MCF 10A (cell line): ENCODE measurements around the gene SIGLEC5. TPM values are rescaled to one million over a fixed set of nuclear protein-coding genes. Genes with fewer than 3 reads are reported as not detected.

Experiments
- BruUV-seq: library from RNA; stranded (reverse); fragments of 400-500 nt; replicated peaks from 2 replicates; lab custom pipeline; 2021; lab: Mats Ljungman, UMichigan
- CTCF ChIA-PET: fragments of 300-600 bp; sonication (Branson Sonifier 250); formaldehyde crosslinking; extraction: SDS; loops from one replicate; lab custom pipeline; 2021; ENCODE audit warnings: antibody characterized with exemption, inconsistent platforms; lab: Yijun Ruan, JAX
- POLR2A ChIA-PET: fragments of 300-600, 350-650 bp; sonication (Branson Sonifier 250); formaldehyde crosslinking; extraction: SDS; loops from one replicate; lab custom pipeline; 2020; ENCODE audit warnings: antibody characterized with exemption, inconsistent platforms; lab: Yijun Ruan, JAX
- DNase-seq: peaks from one replicate; pipeline ENCODE4 v3.0.0-alpha.2; 2018; ENCODE audit not compliant: unreplicated experiment
- H3K27ac Mint-ChIP-seq: one replicate; pipeline ENCODE4 v1.8.0; 2022; ENCODE audit warnings: mild to moderate bottlenecking, low read depth, mixed read lengths; ENCODE audit not compliant: unreplicated experiment
- H3K27me3 Mint-ChIP-seq: one replicate; pipeline ENCODE4 v1.8.0; 2022; ENCODE audit warnings: mixed read lengths; ENCODE audit not compliant: insufficient read depth, unreplicated experiment
- H3K36me3 Mint-ChIP-seq: one replicate; pipeline ENCODE4 v1.8.0; 2022; ENCODE audit warnings: mild to moderate bottlenecking, moderate library complexity, mixed read lengths; ENCODE audit not compliant: insufficient read depth, unreplicated experiment
- H3K4me1 Mint-ChIP-seq: one replicate; pipeline ENCODE4 v1.8.0; 2022; ENCODE audit warnings: mixed read lengths; ENCODE audit not compliant: insufficient read depth, unreplicated experiment
- H3K4me3 Mint-ChIP-seq: one replicate; pipeline ENCODE4 v1.8.0; 2022; ENCODE audit warnings: mild to moderate bottlenecking, moderate library complexity, mixed read lengths; ENCODE audit not compliant: unreplicated experiment
- H3K9me3 Mint-ChIP-seq: one replicate; pipeline ENCODE4 v1.8.0; 2022; ENCODE audit warnings: mixed read lengths; ENCODE audit not compliant: unreplicated experiment
- intact Hi-C: fragments of 100-400 bp; cut with micrococcal nuclease; formaldehyde crosslinking; loops from 2 replicates; pipeline ENCODE4 v1.14.1; 2022
- total RNA-seq: library from RNA; stranded (reverse); gene quantifications from 2 replicates; pipeline ENCODE4 v1.2.3, GENCODE V29; 2022
- TF ChIP-seq, protein P1 (sequence below): fragments of 200-600 bp; IDR thresholded peaks from one replicate; pipeline ENCODE4 v1.8.0; 2022; ENCODE audit warnings: antibody characterized with exemption, mild to moderate bottlenecking; ENCODE audit not compliant: unreplicated experiment

Gene SIGLEC5
- total RNA-seq, 1 experiment from 2014 or later: not detected

DNA sequence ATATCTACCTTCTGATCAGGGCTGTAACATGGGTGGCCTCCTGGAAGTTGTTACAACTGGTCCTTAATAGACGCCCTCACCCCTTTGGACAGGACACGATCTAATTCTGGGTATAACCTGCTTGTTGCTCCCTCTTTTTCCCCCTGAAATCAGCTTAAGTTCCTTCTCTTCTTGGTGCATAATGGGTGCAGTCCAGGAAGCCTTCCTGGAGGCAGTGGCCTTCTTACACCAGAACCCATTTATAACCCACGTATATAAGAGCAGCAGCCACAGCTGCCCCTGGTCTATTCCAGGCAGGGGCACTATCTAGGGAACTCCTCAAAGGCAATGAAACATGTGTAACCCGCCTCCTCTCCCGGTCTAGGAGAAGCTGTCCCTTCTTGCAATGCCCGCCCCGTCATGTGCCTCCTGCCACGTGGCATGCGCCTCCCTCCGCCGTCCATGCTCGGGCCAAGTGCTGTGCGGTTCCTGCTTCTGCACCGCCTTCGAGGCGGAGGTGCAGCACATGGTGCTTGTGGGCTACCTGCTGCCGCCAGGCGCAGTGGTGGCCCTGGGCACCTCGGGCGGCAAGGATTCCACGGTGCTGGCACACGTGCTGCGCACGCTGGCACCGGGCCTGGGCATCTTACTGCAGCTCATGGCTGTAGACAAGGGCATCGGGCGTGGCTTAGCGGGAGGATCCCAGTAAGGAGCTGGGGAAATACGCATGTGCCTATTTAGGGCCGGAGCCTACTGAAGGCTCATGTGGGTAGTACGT lies 31.9 kb downstream of the SIGLEC5 start:
- no peaks in the 10 kb centered on the region for H3K27me3 Mint-ChIP-seq
- peaks cover 17% of the 10 kb centered on the region for H3K9me3 Mint-ChIP-seq
- peaks cover 12% of the 10 kb centered on the region for H3K4me1 Mint-ChIP-seq
- ChIA-PET CTCF (interaction anchor here (0.6 to 0.8 kb wide), 3 partner anchors 62 to 260 kb away, joined by 3 to 4 read pairs (median 4); no protein-coding TSS in a partner anchor), POLR2A (no interaction called here)
- H3K4me3 Mint-ChIP-seq: no peak overlapping the region
- intact Hi-C loops: no loop called here
- no peak overlapping the region for H3K27ac Mint-ChIP-seq
- DNase-seq: no peak
- no TSS peak for BruUV-seq
- TF ChIP-seq, protein P1, sequence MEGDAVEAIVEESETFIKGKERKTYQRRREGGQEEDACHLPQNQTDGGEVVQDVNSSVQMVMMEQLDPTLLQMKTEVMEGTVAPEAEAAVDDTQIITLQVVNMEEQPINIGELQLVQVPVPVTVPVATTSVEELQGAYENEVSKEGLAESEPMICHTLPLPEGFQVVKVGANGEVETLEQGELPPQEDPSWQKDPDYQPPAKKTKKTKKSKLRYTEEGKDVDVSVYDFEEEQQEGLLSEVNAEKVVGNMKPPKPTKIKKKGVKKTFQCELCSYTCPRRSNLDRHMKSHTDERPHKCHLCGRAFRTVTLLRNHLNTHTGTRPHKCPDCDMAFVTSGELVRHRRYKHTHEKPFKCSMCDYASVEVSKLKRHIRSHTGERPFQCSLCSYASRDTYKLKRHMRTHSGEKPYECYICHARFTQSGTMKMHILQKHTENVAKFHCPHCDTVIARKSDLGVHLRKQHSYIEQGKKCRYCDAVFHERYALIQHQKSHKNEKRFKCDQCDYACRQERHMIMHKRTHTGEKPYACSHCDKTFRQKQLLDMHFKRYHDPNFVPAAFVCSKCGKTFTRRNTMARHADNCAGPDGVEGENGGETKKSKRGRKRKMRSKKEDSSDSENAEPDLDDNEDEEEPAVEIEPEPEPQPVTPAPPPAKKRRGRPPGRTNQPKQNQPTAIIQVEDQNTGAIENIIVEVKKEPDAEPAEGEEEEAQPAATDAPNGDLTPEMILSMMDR: no peak
- peaks cover 6% of the 10 kb centered on the region for H3K36me3 Mint-ChIP-seq

DNA sequence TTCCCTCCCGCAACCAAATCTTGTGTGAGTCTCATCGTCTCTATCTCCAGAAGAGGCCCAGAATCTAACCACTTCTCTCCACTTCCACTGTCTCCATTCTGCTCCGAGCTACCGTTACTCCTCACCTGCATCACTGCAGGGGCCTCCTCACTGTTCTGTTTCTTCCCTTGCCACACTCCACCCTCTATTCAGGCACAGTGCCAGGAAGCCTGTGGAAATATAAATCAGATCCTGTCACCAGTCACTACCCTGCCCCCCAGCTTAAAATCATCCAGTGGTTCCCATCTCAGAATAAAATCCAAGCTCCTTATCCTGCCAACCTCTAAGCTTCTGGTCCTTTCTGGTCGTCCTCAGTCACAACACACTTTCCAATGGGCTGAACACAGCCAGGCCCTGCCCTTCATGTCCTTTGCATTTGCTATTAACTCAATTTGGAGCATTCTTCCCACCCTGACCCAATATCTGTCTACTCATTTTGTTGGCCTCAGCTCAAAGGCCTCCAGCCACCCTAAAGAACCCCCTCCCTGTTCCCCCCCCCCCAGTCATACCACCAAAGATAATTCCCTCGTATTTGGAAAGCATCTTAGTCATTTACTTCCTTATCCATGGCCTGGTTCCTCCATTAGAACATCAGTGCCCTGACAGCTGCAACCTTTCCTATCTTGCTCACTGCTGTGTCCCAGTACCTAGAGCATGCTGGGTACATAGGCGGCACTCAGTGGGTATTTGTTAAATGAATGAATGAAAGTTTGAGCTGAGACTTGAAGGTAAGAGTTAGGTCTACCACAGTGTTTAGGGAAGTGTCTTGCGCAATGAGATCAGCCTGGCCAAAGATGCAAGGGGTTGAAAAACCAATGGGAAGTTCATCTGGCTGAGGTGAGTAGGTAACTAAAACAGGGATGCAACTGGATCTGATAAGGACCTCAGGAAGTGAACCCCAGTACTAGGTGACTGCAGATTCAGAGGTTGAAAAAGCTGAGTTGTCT lies 34.7 kb downstream of the SIGLEC5 start:
- H3K36me3 Mint-ChIP-seq: peaks cover 6% of the 10 kb centered on the region
- peak overlapping the region; percentile 86 for H3K4me3 Mint-ChIP-seq
- H3K4me1 Mint-ChIP-seq: peaks cover 20% of the 10 kb centered on the region
- intact Hi-C loops: no loop called here
- H3K27me3 Mint-ChIP-seq: no peaks in the 10 kb centered on the region
- BruUV-seq: no TSS peak
- TF ChIP-seq, protein P1: no peak
- ChIA-PET CTCF (interaction anchor here (0.6 to 1.4 kb wide), 9 partner anchors 13 to 1831 kb away, joined by 3 to 5 read pairs (median 3); no protein-coding TSS in a partner anchor), POLR2A (interaction anchor here (0.7 to 2.3 kb wide), 3 partner anchors 23 to 1330 kb away, joined by 3 to 12 read pairs (median 5); partner anchors contain the start of gene ZNF175)
- H3K27ac Mint-ChIP-seq: peak overlapping the region; percentile 52
- peaks cover 17% of the 10 kb centered on the region for H3K9me3 Mint-ChIP-seq
- DNase-seq: no peak

DNA sequence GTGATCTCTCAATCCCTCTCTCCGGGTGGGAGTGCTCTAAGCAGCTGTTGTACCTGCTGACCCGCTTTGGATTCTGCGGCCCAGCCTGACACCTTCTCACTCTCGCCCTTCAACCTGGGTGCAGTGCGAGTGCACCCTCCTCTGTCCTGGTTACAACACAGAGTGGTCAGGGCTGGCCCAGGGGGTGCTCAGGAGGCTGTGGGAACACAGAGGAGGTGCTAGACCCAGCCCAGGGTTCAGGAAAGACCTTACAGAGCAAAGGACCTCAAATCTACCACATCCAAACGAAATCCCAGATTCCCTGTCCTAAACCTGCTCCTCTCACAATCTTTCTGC lies 35.5 kb downstream of the SIGLEC5 start:
- H3K9me3 Mint-ChIP-seq: peaks cover 18% of the 10 kb centered on the region
- ChIA-PET CTCF (interaction anchor here (0.6 to 1.4 kb wide), 7 partner anchors 14 to 1832 kb away, joined by 3 to 5 read pairs (median 3); no protein-coding TSS in a partner anchor), POLR2A (interaction anchor here (0.6 to 2.3 kb wide), 2 partner anchors 23 to 254 kb away, joined by 3 to 12 read pairs; partner anchors contain the start of gene ZNF175)
- H3K4me1 Mint-ChIP-seq: peaks cover 20% of the 10 kb centered on the region
- TF ChIP-seq, protein P1: no peak
- peak overlapping the region; percentile 52 for H3K27ac Mint-ChIP-seq
- peak overlapping the region; percentile 86 for H3K4me3 Mint-ChIP-seq
- DNase-seq: no peak
- TSS peak; percentile 32 for BruUV-seq
- intact Hi-C loops: loop anchor here (1.0 to 5.0 kb wide), 2 partner anchors 23 to 193 kb away; partner anchors contain the start of gene ZNF175
- H3K27me3 Mint-ChIP-seq: no peaks in the 10 kb centered on the region
- peaks cover 6% of the 10 kb centered on the region for H3K36me3 Mint-ChIP-seq
